ENCODE results near the gene TENT5A.

TENT5A gene

GRCh38 chr6:81718126-81718525, 34.4 kb downstream of the TENT5A start:
- TF ChIP-seq CTCF (IDR thresholded peaks at IDR 0.05): no peak
- H3K4me1 ChIP-seq: no peaks in the 10 kb centered on the region
- H3K9me3 ChIP-seq (ENCODE audit: control insufficient read depth, low read length): no peaks in the 10 kb centered on the region
- H2AFZ ChIP-seq: no peak overlapping the region
- H3K79me2 ChIP-seq: no peaks in the 10 kb centered on the region
- no peaks in the 10 kb centered on the region for H3K27me3 ChIP-seq (ENCODE audit: control insufficient read depth, insufficient read depth, low read length)
- H3K27ac ChIP-seq: no peak overlapping the region
- H3K4me2 ChIP-seq (ENCODE audit: low read length): no peak overlapping the region
- H3K4me3 ChIP-seq (ENCODE audit: low read depth, low read length): no peak overlapping the region
- no peak overlapping the region for H3K9ac ChIP-seq
- H3K36me3 ChIP-seq (ENCODE audit: control insufficient read depth, insufficient read depth, low read length): no peaks in the 10 kb centered on the region

GRCh38 chr6:81714684-81715083, 37.8 kb downstream of the TENT5A start:
- Histone ChIP-seq H3K27me3 (ENCODE audit: control insufficient read depth, insufficient read depth, low read length) (no peaks in the 10 kb centered on the region), H3K4me2 (ENCODE audit: low read length) (no peak overlapping the region), H3K9ac (no peak overlapping the region), H3K4me1 (no peaks in the 10 kb centered on the region), H3K9me3 (ENCODE audit: control insufficient read depth, low read length) (no peaks in the 10 kb centered on the region), H2AFZ (no peak overlapping the region), H3K36me3 (ENCODE audit: control insufficient read depth, insufficient read depth, low read length) (no peaks in the 10 kb centered on the region), H3K4me3 (ENCODE audit: low read depth, low read length) (no peak overlapping the region), H3K79me2 (no peaks in the 10 kb centered on the region), H3K27ac (no peak overlapping the region)
- TF ChIP-seq CTCF (IDR thresholded peaks at IDR 0.05): no peak

GRCh38 chr6:81713205-81713604, 39.3 kb downstream of the TENT5A start:
- Histone ChIP-seq H3K27ac (no peak overlapping the region), H3K27me3 (ENCODE audit: control insufficient read depth, insufficient read depth, low read length) (no peaks in the 10 kb centered on the region), H3K4me2 (ENCODE audit: low read length) (no peak overlapping the region), H2AFZ (no peak overlapping the region), H3K9ac (no peak overlapping the region), H3K4me3 (ENCODE audit: low read depth, low read length) (no peak overlapping the region), H3K79me2 (no peaks in the 10 kb centered on the region), H3K4me1 (no peaks in the 10 kb centered on the region), H3K36me3 (ENCODE audit: control insufficient read depth, insufficient read depth, low read length) (no peaks in the 10 kb centered on the region), H3K9me3 (ENCODE audit: control insufficient read depth, low read length) (no peaks in the 10 kb centered on the region)
- TF ChIP-seq CTCF (IDR thresholded peaks at IDR 0.05): no peak

GRCh38 chr6:81708113-81708699, 44.3 kb downstream of the TENT5A start:
- Histone ChIP-seq H2AFZ (no peak overlapping the region), H3K27ac (no peak overlapping the region), H3K27me3 (ENCODE audit: control insufficient read depth, insufficient read depth, low read length) (no peaks in the 10 kb centered on the region), H3K36me3 (ENCODE audit: control insufficient read depth, insufficient read depth, low read length) (no peaks in the 10 kb centered on the region), H3K4me1 (peaks cover 3% of the 10 kb centered on the region), H3K9ac (no peak overlapping the region), H3K4me2 (ENCODE audit: low read length) (no peak overlapping the region), H3K9me3 (ENCODE audit: control insufficient read depth, low read length) (no peaks in the 10 kb centered on the region), H3K79me2 (no peaks in the 10 kb centered on the region), H3K4me3 (ENCODE audit: low read depth, low read length) (no peak overlapping the region)
- no peak for TF ChIP-seq CTCF (IDR thresholded peaks at IDR 0.05)

- Histone ChIP-seq H3K9me3 (ENCODE audit: control insufficient read depth, low read length) (no peaks in the 10 kb centered on the region), H3K36me3 (ENCODE audit: control insufficient read depth, insufficient read depth, low read length) (no peaks in the 10 kb centered on the region), H3K4me2 (ENCODE audit: low read length) (no peak overlapping the region), H2AFZ (no peak overlapping the region), H3K9ac (no peak overlapping the region), H3K4me1 (peaks cover 3% of the 10 kb centered on the region), H3K79me2 (no peaks in the 10 kb centered on the region), H3K27me3 (ENCODE audit: control insufficient read depth, insufficient read depth, low read length) (no peaks in the 10 kb centered on the region), H3K27ac (no peak overlapping the region), H3K4me3 (ENCODE audit: low read depth, low read length) (no peak overlapping the region)
- no peak for TF ChIP-seq CTCF (IDR thresholded peaks at IDR 0.05)
Measured at GRCh38 chr6:81704700-81705099, 47.8 kb downstream of the TENT5A start.

Data from parathyroid adenoma (tissue), 2 donors.